B cell (primary cell): ENCODE measurements around the gene AKR1B15. TPM values are rescaled to one million over a fixed set of nuclear protein-coding genes. Genes with fewer than 3 reads are reported as not detected.

Experiments used
- ATAC-seq: fragments of 200-7000 bp; cut with Tn5 transposase; one replicate; pipeline ENCODE4 v1.10.0; 2021; ENCODE audit warnings: low read depth, mild to moderate bottlenecking, moderate number of reproducible peaks, moderate library complexity
- CTCF ChIA-PET: fragments of 350-600 bp; sonication (Branson Sonifier 250); formaldehyde crosslinking; loops from one replicate; lab custom pipeline; 2021; ENCODE audit warnings: antibody characterized with exemption, inconsistent platforms; lab: Charles Lee
- POLR2A ChIA-PET: fragments of 350-600 bp; sonication (Branson Sonifier 250); formaldehyde crosslinking; loops from one replicate; lab custom pipeline; 2021; ENCODE audit warnings: antibody characterized with exemption; lab: Charles Lee
- DNase-seq: peaks from one replicate; pipeline ENCODE4 v3.0.0; 2013
- H2AFZ ChIP-seq: 2 replicates; pipeline ENCODE4 v1.6.1; 2012; ENCODE audit warnings: mild to moderate bottlenecking, low read depth, low read length; ENCODE audit not compliant: insufficient read depth, poor library complexity, severe bottlenecking
- H3K27ac ChIP-seq, 2 donors: 1 replicate in 1 of 2; 2 replicates in 1 of 2; pipeline ENCODE4 v1.5.1; 2012 to 2013; ENCODE audit warnings: low read length in 2 of 2, mild to moderate bottlenecking in 2 of 2, moderate library complexity in 1 of 2
- H3K27me3 ChIP-seq, 4 experiments: fragments of 200-600 bp in 1 of 4; sonication (generic) in 1 of 4; replicated peaks in 1 of 4; 1 replicate in 2 of 4; 2 replicates in 2 of 4; pipeline versions ENCODE4 v1.6.1 to v1.7.0; 2013 to 2016; ENCODE audit warnings: low read length in 3 of 4, mild to moderate bottlenecking in 2 of 4, mixed read lengths in 1 of 4, moderate library complexity in 1 of 4; ENCODE audit not compliant: insufficient read depth in 4 of 4, control insufficient read depth in 3 of 4; ENCODE audit errors: control extremely low read depth in 1 of 4
- H3K36me3 ChIP-seq, 2 experiments: replicated peaks in 1 of 2; 1 replicate in 1 of 2; 2 replicates in 1 of 2; pipeline versions ENCODE4 v1.6.1 to v1.7.1; 2013; ENCODE audit warnings: low read length in 1 of 2; ENCODE audit not compliant: insufficient read depth in 2 of 2, control insufficient read depth in 1 of 2; ENCODE audit errors: control extremely low read depth in 1 of 2, extremely low read depth in 1 of 2
- H3K4me1 ChIP-seq, 2 donors: fragments of 200-600 bp in 1 of 2; sonication (generic) in 1 of 2; 1 replicate in 1 of 2; 2 replicates in 1 of 2; pipeline versions ENCODE4 v1.5.1 to v1.6.1; 2013 to 2017; ENCODE audit warnings: low read length in 2 of 2; ENCODE audit not compliant: control insufficient read depth in 2 of 2, insufficient read depth in 2 of 2
- H3K4me2 ChIP-seq: replicated peaks from 2 replicates; pipeline ENCODE3; 2012; ENCODE audit warnings: mild to moderate bottlenecking, low read depth, low read length; ENCODE audit not compliant: poor library complexity, severe bottlenecking
- H3K4me3 ChIP-seq, 5 experiments: fragments of 200-600 bp in 1 of 5; sonication (generic) in 1 of 5; 1 replicate in 3 of 5; 2 replicates in 2 of 5; pipeline versions ENCODE4 v1.5.1 to v1.7.0; 2011 to 2016; ENCODE audit warnings: low read length in 4 of 5, mild to moderate bottlenecking in 4 of 5, low read depth in 2 of 5, control low read depth in 1 of 5, moderate library complexity in 1 of 5; ENCODE audit not compliant: insufficient read depth in 1 of 5; ENCODE audit errors: control extremely low read depth in 1 of 5, extremely low read depth in 1 of 5
- H3K79me2 ChIP-seq: fragments of 200-600 bp; sonication (generic); one replicate; pipeline ENCODE4 v1.6.0; 2016; ENCODE audit warnings: low read length; ENCODE audit not compliant: control insufficient read depth, insufficient read depth
- H3K9ac ChIP-seq: fragments of 200-600 bp; sonication (generic); 2 replicates; pipeline ENCODE4 v1.6.1; 2017; ENCODE audit warnings: mild to moderate bottlenecking, low read length, moderate library complexity
- H3K9me3 ChIP-seq, 3 donors: one replicate each; pipeline versions ENCODE4 v1.6.1 to v1.7.1; 2013; ENCODE audit warnings: low read length in 2 of 3; ENCODE audit not compliant: control insufficient read depth in 2 of 3, insufficient read depth in 1 of 3; ENCODE audit errors: control extremely low read depth in 1 of 3
- H4K20me1 ChIP-seq: 2 replicates; pipeline ENCODE4 v1.6.0; 2012; ENCODE audit warnings: mild to moderate bottlenecking, low read length; ENCODE audit not compliant: insufficient read depth, control insufficient read depth, poor library complexity, severe bottlenecking
- H3K27ac Mint-ChIP-seq: one replicate; pipeline ENCODE4 v1.8.0; 2021; ENCODE audit warnings: mixed read lengths
- H3K27me3 Mint-ChIP-seq: one replicate; pipeline ENCODE4 v1.8.0; 2021; ENCODE audit warnings: mixed read lengths
- H3K4me1 Mint-ChIP-seq: one replicate; pipeline ENCODE4 v1.8.0; 2021; ENCODE audit warnings: mixed read lengths
- H3K4me3 Mint-ChIP-seq: one replicate; pipeline ENCODE4 v1.8.0; 2021; ENCODE audit warnings: mixed read lengths
- H3K9me3 Mint-ChIP-seq: one replicate; pipeline ENCODE4 v1.8.0; 2022; ENCODE audit warnings: mixed read lengths; ENCODE audit not compliant: insufficient read depth
- EZH2 ChIP-seq: IDR thresholded peaks from 2 replicates; pipeline ENCODE4 v1.6.1; 2012; ENCODE audit warnings: borderline replicate concordance, low read depth, mild to moderate bottlenecking, moderate library complexity, low read length; ENCODE audit not compliant: insufficient read depth, poor library complexity, severe bottlenecking
- WGBS: methylation state at CpG from one replicate; pipeline ENCODE4 v1.1.5; 2013; ENCODE audit warnings: missing lambda C conversion rate; ENCODE audit not compliant: insufficient coverage; 5-methylcytosine and 5-hydroxymethylcytosine counted together
- intact Hi-C: fragments of 100-400 bp; cut with micrococcal nuclease; formaldehyde crosslinking; loops from one replicate; pipeline ENCODE4 v1.10.0; 2022
- polyA plus RNA-seq: library from polyadenylated mRNA; depleted of rRNA; stranded (reverse); fragments of >200 nt; gene quantifications from 2 replicates; pipeline ENCODE4 v1.2.3, GENCODE V29; 2012
- total RNA-seq, 2 donors: library from RNA; stranded (reverse); fragments of 120-200 nt in 1 of 2; gene quantifications; 1 replicate in 1 of 2; 2 replicates in 1 of 2; pipeline versions ENCODE4 v1.2.3 to v1.2.4, GENCODE V29; 2013 to 2022
- TF ChIP-seq, protein P1 (sequence below): fragments of 200-600 bp; IDR thresholded peaks from one replicate; pipeline ENCODE4 v1.8.0; 2022; ENCODE audit warnings: antibody characterized with exemption, mild to moderate bottlenecking

The AKR1B15 gene
- total and polyA plus RNA-seq, 2 donors (not counting 1 experiment from before 2014, with no cell fraction given) = not detected

DNA sequence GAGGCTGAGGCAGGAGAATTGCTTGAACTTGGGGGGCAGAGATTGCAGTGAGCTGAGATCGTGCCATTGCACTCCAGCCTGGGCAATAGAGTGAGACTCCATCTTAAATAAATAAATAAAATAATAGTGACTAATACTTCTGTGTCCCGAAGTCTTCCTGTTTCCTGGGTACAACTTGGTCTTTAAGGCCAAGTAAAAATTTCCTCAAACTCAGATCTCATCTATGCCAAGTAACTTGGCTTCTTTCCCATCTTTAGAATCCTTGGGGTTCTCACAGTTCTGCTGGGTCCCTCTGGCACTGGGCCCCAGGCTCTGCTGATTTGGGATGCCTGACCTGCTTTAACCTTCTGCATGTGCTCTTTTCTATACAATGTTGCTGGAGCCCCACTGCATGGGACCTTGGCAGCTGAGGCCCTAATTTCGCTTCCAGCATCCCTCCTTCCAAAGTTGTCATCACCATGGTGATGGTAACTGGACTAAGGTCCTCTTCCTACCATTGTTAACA is 44.2 kb upstream of the AKR1B15 start:
- H3K27me3 Mint-ChIP-seq = peaks cover 13% of the 10 kb centered on the region
- 100% methylated on average over 1 of the region's 3 CpGs for WGBS

DNA sequence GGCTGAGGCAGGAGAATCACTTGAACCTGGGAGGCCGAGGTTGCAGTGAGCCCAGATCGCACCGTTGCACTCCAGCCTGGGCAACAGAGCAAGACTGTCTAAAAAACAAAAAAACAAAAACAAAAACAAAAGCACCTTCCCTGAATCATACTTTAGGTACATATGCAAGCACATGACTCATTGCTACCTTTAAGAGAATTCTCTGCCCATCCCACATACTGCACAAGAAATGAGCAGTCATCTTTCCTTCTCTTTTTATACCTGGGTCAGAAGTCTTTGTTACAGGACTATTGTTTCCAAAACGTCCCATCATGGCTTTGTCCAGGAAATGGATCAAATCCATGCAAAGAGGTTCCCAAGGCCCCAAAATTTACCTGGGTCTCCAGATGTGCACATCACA is 43.1 kb upstream of the AKR1B15 start:
- no peak overlapping the region for H3K27ac ChIP-seq
- H3K9ac ChIP-seq = no peak overlapping the region
- peaks cover 0 to 2% (median 1%) of the 10 kb centered on the region in 4 experiments for H3K27me3 ChIP-seq
- CTCF ChIA-PET = interaction anchor here (1.3 kb wide), 1 partner anchor 42 kb away, joined by 4 read pairs; no protein-coding TSS in a partner anchor
- Mint-ChIP-seq H3K4me1 (no peaks in the 10 kb centered on the region), H3K27ac (no peak overlapping the region), H3K4me3 (no peak overlapping the region), H3K27me3 (peaks cover 13% of the 10 kb centered on the region), H3K9me3 (no peaks in the 10 kb centered on the region)
- H3K4me2 ChIP-seq = no peak overlapping the region
- 95% methylated on average over 4 of the region's 4 CpGs for WGBS
- intact Hi-C loops = no loop called here
- H2AFZ ChIP-seq = no peak overlapping the region
- DNase-seq (no peak), ATAC-seq (no peak)
- no peaks in the 10 kb centered on the region for H4K20me1 ChIP-seq
- POLR2A ChIA-PET = no interaction called here
- no peak overlapping the region for H3K4me3 ChIP-seq
- H3K4me1 ChIP-seq = no peaks in the 10 kb centered on the region
- no peaks in the 10 kb centered on the region for H3K79me2 ChIP-seq
- H3K36me3 ChIP-seq = no peaks in the 10 kb centered on the region
- H3K9me3 ChIP-seq = no peaks in the 10 kb centered on the region
- TF ChIP-seq, protein P1, sequence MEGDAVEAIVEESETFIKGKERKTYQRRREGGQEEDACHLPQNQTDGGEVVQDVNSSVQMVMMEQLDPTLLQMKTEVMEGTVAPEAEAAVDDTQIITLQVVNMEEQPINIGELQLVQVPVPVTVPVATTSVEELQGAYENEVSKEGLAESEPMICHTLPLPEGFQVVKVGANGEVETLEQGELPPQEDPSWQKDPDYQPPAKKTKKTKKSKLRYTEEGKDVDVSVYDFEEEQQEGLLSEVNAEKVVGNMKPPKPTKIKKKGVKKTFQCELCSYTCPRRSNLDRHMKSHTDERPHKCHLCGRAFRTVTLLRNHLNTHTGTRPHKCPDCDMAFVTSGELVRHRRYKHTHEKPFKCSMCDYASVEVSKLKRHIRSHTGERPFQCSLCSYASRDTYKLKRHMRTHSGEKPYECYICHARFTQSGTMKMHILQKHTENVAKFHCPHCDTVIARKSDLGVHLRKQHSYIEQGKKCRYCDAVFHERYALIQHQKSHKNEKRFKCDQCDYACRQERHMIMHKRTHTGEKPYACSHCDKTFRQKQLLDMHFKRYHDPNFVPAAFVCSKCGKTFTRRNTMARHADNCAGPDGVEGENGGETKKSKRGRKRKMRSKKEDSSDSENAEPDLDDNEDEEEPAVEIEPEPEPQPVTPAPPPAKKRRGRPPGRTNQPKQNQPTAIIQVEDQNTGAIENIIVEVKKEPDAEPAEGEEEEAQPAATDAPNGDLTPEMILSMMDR = no peak
- TF ChIP-seq EZH2 = no peak

More for the DNA sequence above, 44.2 kb upstream of the AKR1B15 start:
- Mint-ChIP-seq H3K4me3 (no peak overlapping the region), H3K27ac (no peak overlapping the region), H3K9me3 (no peaks in the 10 kb centered on the region), H3K4me1 (no peaks in the 10 kb centered on the region)
- POLR2A ChIA-PET = no interaction called here
- H3K4me2 ChIP-seq = no peak overlapping the region
- H3K9ac ChIP-seq = no peak overlapping the region
- peaks cover 0 to 4% (median 1%) of the 10 kb centered on the region in 4 experiments for H3K27me3 ChIP-seq
- H3K79me2 ChIP-seq = no peaks in the 10 kb centered on the region
- CTCF ChIA-PET = no interaction called here
- H3K9me3 ChIP-seq = no peaks in the 10 kb centered on the region
- no peak overlapping the region for H3K4me3 ChIP-seq
- no peak overlapping the region for H2AFZ ChIP-seq
- H3K36me3 ChIP-seq = no peaks in the 10 kb centered on the region
- no peaks in the 10 kb centered on the region for H4K20me1 ChIP-seq
- ATAC-seq = no peak
- no peak for DNase-seq
- TF ChIP-seq EZH2 = no peak
- TF ChIP-seq, protein P1 = no peak
- no peak overlapping the region for H3K27ac ChIP-seq
- no peaks in the 10 kb centered on the region for H3K4me1 ChIP-seq
- intact Hi-C loops = no loop called here
